GM19240 (cell line): Measurements from ENCODE around the gene PRCC.

Experiments used
- DNase-seq: peaks from one replicate; pipeline ENCODE4 v3.0.0; 2011; ENCODE audit warnings: low spot score; ENCODE audit not compliant: insufficient read length

PRCC gene

DNA sequence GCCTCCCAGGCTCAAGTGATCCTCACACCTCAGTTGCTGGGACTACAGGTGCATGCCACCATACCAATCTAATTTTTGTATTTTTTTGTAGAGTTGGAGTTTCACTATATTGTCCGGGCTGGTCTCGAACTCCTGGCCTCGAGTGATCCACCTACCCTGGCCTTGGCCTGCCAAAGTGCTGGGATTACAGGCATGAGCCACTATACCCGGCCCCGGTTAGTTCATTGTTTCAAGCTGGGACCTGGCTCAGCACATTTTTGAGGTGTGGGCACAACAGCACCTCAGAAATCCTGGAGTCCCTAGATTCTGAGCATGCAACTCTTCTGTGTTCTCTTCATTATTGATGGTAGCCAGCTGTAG is 28.0 kb downstream of the PRCC start:
- no peak for DNase-seq

DNA sequence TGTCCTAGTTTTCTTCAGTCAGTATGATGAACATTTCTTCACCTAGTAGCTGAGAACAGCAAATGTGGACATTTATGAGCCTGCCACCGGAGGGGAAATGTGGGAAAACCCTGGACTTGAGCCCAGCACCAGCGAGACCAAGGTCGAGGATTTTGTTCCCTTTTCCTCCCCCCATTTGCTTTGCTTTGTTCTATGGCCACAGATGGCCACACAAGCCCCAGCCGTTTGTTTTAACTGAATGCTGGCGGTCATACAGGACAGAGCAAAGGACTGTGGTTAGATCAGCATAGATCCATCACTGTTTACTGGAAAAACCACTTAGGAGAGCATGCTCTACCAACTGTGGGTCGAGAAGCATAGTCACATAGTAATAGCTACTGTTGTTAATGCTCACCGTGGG is 28.5 kb downstream of the PRCC start:
- DNase-seq, result no peak

DNA sequence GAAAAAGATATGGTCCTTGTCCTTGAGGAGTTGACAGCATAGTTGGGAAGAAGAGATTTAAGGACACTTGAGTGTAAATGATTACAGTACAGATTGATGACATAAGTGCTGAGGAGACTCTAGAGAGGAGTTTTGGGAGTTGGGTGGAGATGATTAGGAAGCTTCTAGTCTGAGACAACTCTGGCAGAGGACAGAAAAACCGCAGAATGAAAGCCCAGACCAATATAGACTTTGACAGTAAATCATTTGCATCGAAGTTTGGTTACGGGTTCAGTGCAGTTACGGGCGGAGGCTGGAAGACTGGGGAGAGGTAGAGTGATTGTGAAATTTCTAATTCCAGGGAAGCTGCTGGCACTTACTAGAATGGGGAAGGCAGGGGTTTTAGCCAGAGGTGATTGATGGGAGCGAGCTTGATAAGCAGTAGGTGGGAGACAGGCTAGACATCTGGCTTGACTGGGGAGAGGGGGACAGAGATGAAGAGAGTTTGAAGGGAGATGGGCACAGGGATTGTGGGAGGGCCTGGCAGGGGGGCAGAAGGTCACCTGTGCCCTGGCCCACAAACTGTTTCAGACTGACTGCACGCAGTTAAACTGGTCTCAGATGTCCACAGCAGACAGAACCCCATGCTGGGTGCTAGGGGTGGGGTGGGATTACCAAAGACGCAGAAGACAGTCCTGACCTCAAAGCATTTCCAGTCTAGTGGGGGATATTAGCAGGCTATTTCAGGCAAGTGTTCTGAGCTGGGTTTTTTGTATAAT is 29.2 kb downstream of the PRCC start:
- DNase-seq, result no peak

DNA sequence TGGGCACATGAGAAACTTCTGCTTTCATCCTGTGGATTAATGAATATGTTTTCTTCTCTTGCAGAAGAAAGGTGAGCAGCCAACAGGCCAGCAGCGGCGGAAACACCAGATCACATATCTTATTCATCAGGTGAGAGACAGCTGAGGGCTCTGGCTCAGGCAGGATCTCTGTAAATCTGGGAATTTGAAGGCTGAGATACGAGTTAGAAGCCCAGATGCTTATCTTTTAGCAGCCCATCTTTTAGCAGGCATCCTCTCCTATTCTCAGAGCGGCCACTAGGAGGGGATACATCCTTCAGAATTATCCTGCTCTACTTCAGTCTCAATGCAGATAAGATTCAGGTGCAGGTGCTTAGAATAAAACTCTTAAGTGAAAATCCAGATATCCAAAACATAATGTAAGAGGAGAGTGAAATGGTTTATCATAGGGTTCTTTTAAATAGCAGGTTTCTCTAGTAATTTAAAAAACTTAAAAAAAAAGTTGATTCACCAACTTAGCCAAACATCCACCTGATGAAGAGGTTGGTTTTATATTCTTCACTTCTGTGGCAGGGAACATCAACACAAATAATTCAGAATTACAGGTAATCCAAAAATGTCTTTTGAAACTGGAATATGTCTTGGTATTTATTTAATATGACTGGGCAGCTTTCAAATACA is 30.0 kb downstream of the PRCC start:
- no peak for DNase-seq

DNA sequence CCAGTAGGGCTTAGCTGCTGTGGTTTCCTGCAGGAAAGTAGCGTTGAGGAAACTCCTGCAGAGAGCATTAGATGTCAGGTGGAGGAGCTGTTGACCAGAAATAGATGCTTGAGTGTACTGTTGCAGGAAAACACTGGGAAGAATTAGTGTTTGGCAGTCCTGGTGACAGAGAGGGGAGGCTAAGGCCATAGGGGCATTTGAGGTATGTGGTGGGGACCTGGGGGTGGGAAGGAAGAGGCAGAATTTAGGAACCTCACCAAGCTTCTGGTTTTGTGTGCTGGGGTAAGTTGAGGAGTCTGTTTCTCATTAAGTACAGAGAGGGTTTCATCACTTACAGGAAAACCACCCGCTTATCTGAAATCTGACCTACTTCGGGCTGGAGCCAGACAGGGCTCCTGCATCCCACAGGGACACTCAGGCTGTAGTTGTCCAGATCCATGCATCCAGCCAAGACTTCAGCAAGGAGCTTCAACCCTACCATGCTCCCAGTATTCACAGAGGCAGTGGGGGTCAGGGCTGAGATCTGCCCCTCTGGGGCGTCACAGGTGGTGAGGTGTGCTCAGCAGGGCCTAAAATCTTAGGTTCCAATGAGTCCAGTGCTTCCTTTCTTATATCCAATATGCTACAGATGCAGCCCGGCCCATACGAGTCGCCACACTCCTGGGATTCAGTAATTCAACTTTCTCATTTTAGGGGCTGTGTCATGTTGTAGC is 34.2 kb downstream of the PRCC start:
- no peak for DNase-seq

DNA sequence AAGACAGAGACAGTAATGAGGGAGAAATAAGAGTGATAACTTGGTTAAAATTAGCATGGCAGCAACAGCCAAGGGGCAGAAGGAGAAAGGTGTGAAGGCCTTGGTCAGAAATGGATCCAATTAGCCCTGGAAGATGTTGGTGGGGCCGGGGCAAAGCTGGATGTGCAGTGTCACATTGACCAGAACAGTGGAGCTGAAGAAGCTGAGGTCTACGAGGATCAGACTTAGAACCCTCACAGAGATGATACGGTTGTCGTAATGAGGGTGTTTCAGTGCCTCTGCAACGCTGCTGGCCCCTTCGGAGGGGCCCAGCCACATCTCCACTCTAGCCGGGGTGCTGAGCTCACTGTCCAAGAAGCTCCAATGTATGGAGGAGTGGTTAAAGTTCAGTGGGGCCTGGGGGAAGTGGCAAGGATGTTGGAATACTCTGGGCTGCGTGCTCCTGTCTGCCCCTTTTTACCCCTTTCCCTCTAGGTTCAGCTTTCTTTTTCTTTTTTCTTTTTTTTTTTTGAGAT is 35.1 kb downstream of the PRCC start:
- no peak for DNase-seq

DNA sequence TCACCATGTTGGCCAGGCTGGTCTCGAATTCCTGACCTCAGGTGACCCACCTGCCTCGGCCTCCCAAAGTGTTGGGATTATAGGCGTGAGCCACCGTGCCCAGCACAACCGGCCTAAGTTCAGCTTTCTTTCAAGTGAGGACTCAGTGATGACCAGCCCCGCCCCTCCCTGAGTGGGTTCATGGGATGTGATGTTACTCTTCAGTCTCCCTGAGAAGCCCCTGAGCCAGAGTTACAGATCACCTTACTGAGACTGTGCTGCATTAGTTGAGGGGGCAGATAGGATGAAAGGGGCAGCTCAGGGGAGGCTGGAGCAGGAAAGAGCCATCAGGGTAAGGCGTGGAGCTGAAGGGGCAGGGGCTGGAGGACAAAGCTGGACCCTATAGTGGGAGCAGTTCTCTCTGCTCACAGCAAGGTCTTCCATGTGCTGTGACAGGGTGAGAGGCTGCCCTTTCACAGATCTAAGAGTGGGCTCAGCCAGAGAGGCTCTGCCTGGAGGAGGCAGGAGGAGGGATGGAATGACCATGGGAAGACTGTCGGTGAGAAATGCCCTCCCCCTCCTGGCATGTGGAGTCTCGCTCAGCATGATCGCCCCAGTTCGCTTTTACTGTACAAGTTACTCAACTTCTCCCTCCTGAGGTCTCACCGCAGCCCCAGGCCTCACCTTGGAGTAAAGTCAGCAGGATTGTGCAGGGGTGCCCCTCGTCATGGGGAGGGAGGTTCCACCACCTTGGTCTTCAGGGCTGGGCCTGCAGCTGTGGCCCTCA is 35.9 kb downstream of the PRCC start:
- DNase-seq, result no peak

DNA sequence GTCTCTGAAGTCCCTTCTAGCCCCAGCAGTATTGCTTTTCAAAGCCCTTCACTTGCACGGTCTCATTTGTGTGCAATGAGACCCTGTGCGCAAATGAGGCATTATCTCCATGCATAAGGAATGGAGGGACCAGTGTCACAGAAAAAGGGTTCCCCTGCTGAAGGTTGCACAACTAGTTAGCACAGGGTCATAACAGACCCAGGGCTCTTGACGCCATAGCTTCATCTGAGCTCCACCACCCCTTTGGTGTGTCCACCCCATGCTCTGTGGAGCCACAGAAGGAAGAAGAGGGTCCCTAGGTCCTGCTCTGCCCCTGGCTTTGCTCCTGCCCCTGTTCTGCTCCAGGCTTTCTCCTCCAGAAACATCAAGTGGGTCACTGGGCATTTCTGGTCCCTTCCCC is 36.7 kb downstream of the PRCC start:
- no peak for DNase-seq

DNA sequence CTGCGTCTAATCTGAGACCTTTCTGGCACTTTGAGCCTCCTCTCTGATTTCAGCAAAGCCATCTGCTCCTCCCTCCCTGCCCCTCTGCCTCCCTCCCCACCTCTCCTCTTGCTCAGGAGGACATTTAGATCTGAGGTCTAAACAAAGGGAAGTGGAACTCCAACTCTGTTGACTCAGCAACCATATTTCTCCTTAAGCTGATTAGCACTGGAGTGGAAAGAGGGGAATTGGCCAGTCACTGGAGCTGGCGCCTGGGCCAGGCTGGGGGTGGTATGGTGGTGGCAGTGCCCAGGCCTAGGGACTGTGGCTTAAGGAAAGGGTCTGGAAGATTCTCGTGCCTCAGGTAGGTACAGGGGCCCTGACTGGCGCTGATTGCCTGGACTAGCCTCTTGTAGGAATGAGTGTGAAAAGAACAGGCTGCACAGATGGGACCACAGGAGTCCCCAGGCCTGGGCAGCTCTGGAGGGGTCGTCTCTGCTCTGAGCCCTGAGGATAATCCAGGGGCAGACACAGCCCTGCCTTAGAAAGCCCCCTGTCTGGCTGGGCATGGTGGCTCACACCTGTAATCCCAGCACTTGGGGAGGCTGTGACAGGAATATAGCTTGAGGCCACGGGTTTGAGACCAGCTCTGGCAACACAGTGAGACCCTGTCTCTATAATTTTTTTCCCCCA is 37.4 kb downstream of the PRCC start:
- no peak for DNase-seq

DNA sequence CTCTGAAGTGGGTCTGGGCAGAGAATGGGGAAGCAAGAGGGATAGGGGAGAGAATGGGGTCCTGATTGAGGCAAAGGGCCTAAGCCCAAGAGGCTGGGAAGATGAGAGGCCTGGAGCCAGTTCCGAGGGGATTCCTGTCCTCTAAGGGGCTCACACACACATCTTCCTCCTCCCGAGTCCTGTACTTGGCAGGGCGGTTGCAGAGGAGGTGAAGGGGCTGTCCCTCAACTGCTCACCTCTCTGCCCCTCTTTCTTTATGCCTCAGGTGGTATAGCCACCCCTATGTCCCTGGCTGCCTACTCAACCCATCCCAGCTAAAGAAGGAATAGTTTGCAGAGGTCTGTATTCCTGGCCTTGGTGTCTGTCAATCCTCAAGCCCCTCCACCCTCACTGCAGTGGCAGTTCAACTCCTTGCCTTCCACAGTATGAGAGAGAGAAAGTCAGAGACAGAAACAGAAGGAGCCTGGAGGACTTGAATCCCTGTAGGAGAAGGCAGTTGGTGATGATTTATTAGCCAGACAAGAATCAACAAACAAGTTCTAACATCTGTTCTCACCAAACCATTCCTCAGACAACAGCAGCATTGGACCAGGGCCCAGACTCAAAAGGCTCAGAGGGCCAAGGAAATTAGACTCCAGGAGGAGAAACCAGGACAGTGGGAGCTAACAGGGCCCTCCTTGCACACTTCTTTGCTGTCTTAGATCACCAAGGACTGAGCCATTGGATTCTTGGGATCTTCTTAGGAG is 38.6 kb downstream of the PRCC start:
- no peak for DNase-seq

DNA sequence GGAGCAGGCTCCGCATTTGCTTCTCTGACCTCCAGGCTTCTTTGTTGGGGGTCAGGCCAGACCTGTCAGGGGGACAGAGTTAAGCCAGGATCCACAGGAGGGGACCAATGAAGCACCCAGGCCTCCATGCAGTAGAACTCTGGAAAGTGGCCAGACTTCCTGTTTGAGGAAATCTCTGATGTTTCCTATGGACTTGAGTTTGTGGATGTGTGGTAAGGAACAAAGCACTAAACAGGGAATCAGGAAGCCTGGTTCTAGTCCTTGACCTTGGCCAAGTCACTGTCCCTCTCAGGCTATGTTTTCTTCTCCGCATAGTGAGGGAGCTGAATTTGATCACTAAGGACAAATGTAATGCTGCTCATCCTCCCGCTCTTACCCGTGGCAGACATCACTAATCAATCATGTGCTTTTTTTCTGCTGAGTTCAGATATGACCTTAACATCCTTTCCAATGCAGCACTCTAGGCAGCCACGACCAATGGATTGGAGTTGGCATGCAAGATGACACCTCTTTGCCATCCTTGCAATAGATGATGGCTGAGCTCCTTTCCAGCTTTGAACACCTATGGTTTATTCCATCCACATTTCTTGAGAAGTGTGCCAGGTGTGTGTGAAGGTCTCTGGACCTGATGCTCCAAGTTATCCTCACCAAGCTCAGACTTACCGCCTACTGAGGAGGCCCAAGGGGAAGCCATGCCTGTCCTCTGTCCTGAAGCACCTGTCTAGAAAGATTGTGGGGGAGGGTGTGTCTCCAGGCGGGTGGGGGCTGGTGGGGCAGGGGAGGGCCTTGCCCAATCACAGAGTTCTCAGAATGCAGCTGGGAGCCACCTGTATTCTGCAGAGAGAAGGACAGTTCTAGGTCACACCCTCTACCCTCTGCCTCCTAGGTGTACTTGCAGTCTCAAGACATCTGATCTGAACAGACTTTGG is 39.4 kb downstream of the PRCC start:
- DNase-seq, result no peak

DNA sequence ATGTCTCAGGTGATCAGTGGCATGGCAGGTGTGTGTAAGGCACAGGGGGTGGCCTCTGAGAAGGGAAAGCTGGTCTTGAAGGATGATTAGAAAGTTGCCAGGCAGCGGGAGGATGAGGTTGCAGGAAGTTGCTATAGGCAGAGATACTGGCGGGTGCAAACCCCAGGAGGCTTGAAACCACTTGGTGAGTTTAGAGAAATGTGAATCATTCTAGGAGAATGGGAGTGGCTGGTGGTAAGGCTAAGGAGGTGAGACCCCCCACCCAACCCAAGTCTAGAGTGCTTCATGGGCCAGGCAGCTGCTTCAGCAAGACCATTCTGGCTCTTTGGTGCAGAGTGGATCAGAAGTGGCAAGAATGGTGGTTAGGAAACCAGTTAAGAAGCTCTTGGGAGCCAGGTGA is 40.3 kb downstream of the PRCC start:
- no peak for DNase-seq

DNA sequence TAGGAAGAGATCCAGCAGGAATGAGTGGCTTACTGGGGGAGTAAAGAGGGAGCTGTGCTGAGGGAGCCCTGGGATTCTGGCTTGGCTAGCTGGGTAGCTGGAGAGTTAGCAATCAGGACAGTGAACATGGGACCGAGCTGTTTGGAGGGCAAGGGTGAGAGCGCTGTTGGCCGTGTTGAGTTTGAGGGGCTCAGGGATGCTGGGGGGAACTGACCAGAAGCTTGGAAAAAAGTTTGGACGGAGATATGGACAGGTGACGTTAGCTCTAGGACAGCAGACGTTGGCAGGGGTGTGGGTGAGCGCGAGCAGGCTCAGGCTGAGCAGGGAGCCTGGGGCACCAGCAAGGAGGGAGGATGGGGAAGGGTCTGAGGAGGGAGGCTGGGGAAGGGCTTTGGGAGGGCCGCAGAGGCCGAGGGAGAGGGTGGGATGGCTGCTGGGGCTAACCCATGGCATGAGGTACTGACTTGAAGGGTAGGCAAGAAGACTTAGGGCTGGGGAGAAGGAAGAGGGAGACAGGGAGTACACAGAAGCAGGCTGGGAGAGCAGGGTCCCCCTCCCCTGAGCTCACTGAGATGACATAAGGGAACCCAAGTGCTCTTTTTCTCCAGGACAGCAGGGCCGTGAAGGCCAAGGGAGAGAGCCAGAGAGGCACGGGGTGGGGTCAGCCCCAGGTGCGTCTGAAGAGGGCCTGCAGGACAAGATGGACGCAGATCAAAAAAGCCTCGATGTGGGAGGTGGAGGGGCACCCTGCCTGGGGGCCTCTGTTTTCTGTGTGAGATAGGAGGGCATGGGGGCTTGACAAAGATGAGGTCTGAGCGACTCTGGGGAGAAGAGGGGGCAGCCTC is 41.1 kb downstream of the PRCC start:
- no peak for DNase-seq

DNA sequence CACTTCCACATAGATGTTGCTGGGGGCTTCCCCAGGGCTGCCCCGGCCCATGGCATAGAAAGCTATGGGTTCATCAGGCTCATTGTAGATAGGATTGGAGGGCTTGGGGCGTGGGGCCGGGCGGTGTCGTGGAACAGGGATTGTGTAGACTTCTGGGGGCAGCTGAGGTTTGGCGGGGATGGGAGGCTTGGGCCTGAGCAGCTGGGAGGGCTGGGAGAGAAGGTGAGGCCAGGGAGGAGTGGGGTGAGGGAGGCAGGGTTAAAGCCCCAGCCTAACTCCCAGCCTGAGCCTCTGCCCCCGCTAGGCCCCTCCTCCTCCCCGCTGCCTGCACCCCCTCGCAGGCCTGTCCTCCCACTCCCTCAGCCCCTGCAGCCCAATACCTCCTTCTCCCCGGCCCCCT is 41.9 kb downstream of the PRCC start:
- no peak for DNase-seq

DNA sequence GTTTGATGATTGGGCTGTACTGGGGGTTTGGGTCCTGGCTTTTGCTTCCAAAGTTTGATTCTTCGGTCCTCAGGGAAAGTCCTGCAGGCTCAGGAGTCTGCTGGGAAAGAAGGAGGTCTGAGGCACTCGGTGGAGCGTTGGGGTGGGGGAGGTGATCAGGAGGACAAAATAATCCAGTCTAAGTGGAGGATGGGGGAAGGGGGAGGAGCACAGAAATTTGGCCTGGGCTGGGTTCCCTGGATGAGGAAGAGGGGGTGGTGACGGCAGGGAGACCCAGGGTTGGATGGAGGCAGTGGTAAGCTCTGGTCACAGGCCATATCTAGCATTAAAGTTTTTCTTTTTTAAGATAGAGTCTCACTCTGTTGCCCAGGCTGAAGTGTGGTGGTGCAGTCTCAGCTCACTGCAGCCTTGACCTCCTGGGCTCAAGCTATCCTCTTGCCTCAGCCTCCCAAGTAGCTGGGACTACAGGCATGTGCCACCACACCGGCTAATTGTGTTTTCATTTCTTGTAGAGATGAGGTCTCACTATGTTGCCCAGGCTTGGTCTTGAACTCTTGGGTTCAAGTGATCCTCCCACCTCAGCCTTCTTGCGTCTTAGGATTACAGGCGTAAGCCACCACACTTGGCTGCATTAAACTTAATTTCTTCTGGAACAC is 42.5 kb downstream of the PRCC start:
- no peak for DNase-seq

DNA sequence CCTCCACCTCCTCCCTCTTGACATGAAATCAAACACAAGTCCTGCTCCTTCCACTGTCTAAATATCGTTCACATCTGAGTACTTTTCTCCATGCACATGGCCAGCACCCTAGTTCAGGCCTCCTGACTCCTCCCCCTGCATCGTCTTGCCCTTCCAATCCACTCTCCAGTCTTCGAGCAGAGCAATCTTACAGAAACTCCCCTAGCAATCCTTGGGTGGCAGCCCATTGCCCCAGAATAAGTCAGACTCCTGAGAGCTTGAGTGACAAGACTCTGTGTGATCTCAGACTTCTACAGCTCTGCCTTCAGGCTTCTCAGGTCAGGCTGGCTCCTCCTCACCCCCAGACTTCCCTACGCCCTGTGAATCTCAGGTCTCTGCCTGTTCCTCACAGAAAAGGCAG is 43.8 kb downstream of the PRCC start:
- no peak for DNase-seq

DNA sequence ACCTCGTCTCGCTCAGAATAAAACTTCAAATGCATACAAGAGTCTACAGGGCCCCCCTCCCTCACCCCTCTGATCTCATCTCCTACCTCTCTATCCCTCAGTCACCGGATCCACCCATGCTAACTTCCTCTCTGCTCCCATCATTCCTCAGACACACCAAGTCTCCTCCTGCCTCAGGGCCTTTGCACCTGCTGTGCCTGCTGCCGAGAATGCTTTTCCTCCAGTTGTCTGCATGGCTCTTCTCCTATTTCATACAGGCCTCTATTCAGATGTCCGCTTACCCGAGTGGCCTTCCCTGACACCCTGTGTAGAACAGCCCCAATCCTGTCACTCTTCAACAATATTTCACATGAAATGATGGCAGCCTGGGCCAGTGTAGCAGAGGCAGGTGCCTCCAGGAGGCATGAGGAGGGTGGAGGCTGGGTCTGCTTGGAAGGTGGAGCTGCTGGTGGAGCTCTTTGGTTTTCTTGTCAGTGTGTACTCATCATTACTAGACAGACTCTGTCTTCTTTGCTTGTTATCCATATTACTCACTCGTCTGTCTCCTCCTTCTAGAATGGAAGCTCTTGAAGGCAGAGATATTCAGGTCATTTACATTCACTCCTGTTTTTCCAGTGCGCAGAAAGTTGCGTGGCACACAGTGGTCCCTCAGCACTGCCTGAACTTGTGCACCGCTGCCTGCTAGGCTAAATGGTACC is 45.1 kb downstream of the PRCC start:
- DNase-seq, result no peak
